Keratinocyte (primary cell): ENCODE data around the gene MALRD1. TPM values are rescaled to one million over a fixed set of nuclear protein-coding genes. Genes with fewer than 3 reads are reported as not detected.

Experiments
- DNase-seq: peaks from one replicate; pipeline ENCODE4 v3.0.0-alpha.2; 2011; ENCODE audit warnings: low read depth, missing footprints, low spot score
- FAIRE-seq: peaks from 2 replicates; lab custom pipeline; 2011; peaks lifted over from hg19 to GRCh38; lab: Jason Lieb, UNC
- H2AFZ ChIP-seq: 2 replicates; pipeline ENCODE4 v1.6.0; 2012; ENCODE audit warnings: low read length, control low read depth, inconsistent platforms; ENCODE audit not compliant: control insufficient read depth
- H3K27ac ChIP-seq: 2 replicates; pipeline ENCODE4 v1.5.1; 2011; ENCODE audit warnings: low read length; ENCODE audit not compliant: control insufficient read depth, insufficient read depth
- H3K27me3 ChIP-seq: 3 replicates; pipeline ENCODE4 v1.6.0; 2011; ENCODE audit warnings: low read length; ENCODE audit not compliant: control insufficient read depth, insufficient read depth; ENCODE audit errors: extremely low read depth
- H3K36me3 ChIP-seq, 2 experiments: 2 replicates in 1 of 2; 3 replicates in 1 of 2; pipeline ENCODE4 v1.5.1; 2011; ENCODE audit warnings: low read length in 2 of 2, mild to moderate bottlenecking in 1 of 2; ENCODE audit not compliant: control insufficient read depth in 2 of 2, insufficient read depth in 2 of 2; ENCODE audit errors: extremely low read depth in 1 of 2
- H3K4me1 ChIP-seq: 3 replicates; pipeline ENCODE4 v1.5.1; 2011; ENCODE audit warnings: low read length; ENCODE audit not compliant: control insufficient read depth, insufficient read depth; ENCODE audit errors: extremely low read depth
- H3K4me2 ChIP-seq: 3 replicates; pipeline ENCODE4 v1.6.0; 2011; ENCODE audit warnings: low read depth, low read length; ENCODE audit not compliant: control insufficient read depth, insufficient read depth; ENCODE audit errors: extremely low read depth
- H3K4me3 ChIP-seq, 3 experiments: fragments of 200-600 bp in 1 of 3; sonication (generic) in 1 of 3; 2 replicates in 2 of 3; 3 replicates in 1 of 3; pipeline ENCODE4 v1.5.1; 2011 to 2016; ENCODE audit warnings: low read length in 3 of 3, mild to moderate bottlenecking in 3 of 3, control low read depth in 2 of 3, inconsistent platforms in 1 of 3, low read depth in 1 of 3, mixed read lengths in 1 of 3, mixed run types in 1 of 3, moderate library complexity in 1 of 3; ENCODE audit not compliant: control insufficient read depth in 2 of 3, insufficient read depth in 2 of 3; ENCODE audit errors: extremely low read depth in 1 of 3
- H3K79me2 ChIP-seq: 2 replicates; pipeline ENCODE4 v1.6.0; 2012; ENCODE audit warnings: low read length; ENCODE audit not compliant: control insufficient read depth, insufficient read depth
- H3K9ac ChIP-seq: 3 replicates; pipeline ENCODE4 v1.6.0; 2011; ENCODE audit warnings: low read length; ENCODE audit not compliant: control insufficient read depth, insufficient read depth; ENCODE audit errors: extremely low read depth
- H3K9me1 ChIP-seq: 3 replicates; pipeline ENCODE4 v1.6.0; 2011; ENCODE audit warnings: low read length; ENCODE audit not compliant: control insufficient read depth, insufficient read depth; ENCODE audit errors: extremely low read depth
- H3K9me3 ChIP-seq: 2 replicates; pipeline ENCODE4 v1.5.1; 2012; ENCODE audit warnings: low read depth, low read length; ENCODE audit not compliant: control insufficient read depth
- H4K20me1 ChIP-seq: 3 replicates; pipeline ENCODE4 v1.6.0; 2011; ENCODE audit warnings: low read length; ENCODE audit not compliant: control insufficient read depth, insufficient read depth; ENCODE audit errors: extremely low read depth
- CTCF ChIP-seq, 3 experiments: IDR thresholded peaks in 1 of 3; conservative IDR thresholded peaks in 1 of 3; optimal IDR thresholded peaks in 1 of 3; 2 replicates in 2 of 3; 3 replicates in 1 of 3; pipeline versions ENCODE3 to v1.5.1; 2011; ENCODE audit warnings: low read length in 3 of 3, mild to moderate bottlenecking in 3 of 3, moderate library complexity in 2 of 3, control low read depth in 1 of 3, inconsistent platforms in 1 of 3; ENCODE audit not compliant: insufficient read depth in 2 of 3; ENCODE audit errors: extremely low read depth in 1 of 3
- EZH2 ChIP-seq: IDR thresholded peaks from one replicate; pipeline ENCODE4 v1.6.1; 2012; ENCODE audit warnings: inconsistent platforms, mild to moderate bottlenecking, low read length, moderate library complexity
- dilution Hi-C: fragments of 300-500 bp; cut with MboI; formaldehyde crosslinking; loops from one replicate; pipeline ENCODE4 v1.7.0; 2020; ENCODE audit warnings: low sequenced_read_pairs; ENCODE audit not compliant: extremely low pct_ligation_motif_present
- polyA plus RNA-seq, 5 experiments: library from polyadenylated mRNA; depleted of rRNA in 3 of 5; stranded (reverse) in 3 of 5; stranded (forward) in 1 of 5; unstranded in 1 of 5; fragments of >200 nt; gene quantifications; 1 replicate in 1 of 5; 2 replicates in 3 of 5; 3 replicates in 1 of 5; pipeline versions ENCODE4 v1.2.1 to v1.2.3, GENCODE V29; 2011 to 2012; ENCODE audit warnings: missing spikeins in 2 of 5, low read depth in 1 of 5, low replicate concordance in 1 of 5

MALRD1 gene
- polyA plus RNA-seq, 1 donor (not counting 4 experiments of a cell fraction or from before 2014, with no cell fraction given), result not detected

- no peak for FAIRE-seq
- Histone ChIP-seq H3K36me3 (no peaks in the 10 kb centered on the region), H3K4me2 (no peak overlapping the region), H3K9ac (no peak overlapping the region), H3K9me3 (no peaks in the 10 kb centered on the region), H2AFZ (no peak overlapping the region), H3K4me1 (no peaks in the 10 kb centered on the region), H3K4me3 (no peak overlapping the region), H3K27me3 (no peaks in the 10 kb centered on the region), H3K9me1 (no peaks in the 10 kb centered on the region), H3K79me2 (no peaks in the 10 kb centered on the region), H3K27ac (no peak overlapping the region), H4K20me1 (no peaks in the 10 kb centered on the region)
- no peak for DNase-seq
- TF ChIP-seq CTCF (optimal IDR thresholded peaks at IDR 0.05 in 1 of 3, IDR thresholded peaks at IDR 0.05 in 1 of 3, conservative IDR thresholded peaks at IDR 0.05 in 1 of 3; ENCODE audit: extremely low read depth in 1 of 3, insufficient read depth in 2 of 3, low read length in 3 of 3) (no peak), EZH2 (no peak)
- dilution Hi-C loops, result no loop called here
Observed at GRCh38 chr10:19549503-19549902, 500.9 kb downstream of the MALRD1 start.

DNA sequence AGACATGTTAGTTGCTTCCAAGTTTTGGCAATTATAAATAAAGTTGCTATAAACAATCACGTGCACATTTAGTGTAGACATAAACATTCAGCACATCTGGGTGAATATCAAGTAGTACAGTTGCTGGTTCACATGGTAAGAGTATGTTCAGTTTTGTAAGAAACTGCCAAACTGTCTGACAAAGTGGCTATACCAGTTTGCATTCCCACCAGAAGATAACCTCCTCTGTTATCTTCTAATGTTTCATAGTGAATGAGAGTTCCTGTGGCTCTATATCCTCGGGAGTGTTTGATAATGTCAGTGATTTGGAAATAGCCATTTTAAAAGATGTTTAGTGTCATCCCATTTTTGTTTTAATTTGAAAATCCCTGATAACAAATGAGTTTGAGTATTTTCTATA lies 508.1 kb downstream of the MALRD1 start:
- no peak for FAIRE-seq
- H3K4me3 ChIP-seq, result no peak overlapping the region

More for the DNA sequence above, 508.1 kb downstream of the MALRD1 start:
- no peaks in the 10 kb centered on the region for H3K9me1 ChIP-seq
- dilution Hi-C loops, result no loop called here
- H3K9ac ChIP-seq, result no peak overlapping the region
- TF ChIP-seq EZH2 (no peak), CTCF (optimal IDR thresholded peaks at IDR 0.05 in 1 of 3, IDR thresholded peaks at IDR 0.05 in 1 of 3, conservative IDR thresholded peaks at IDR 0.05 in 1 of 3; ENCODE audit: extremely low read depth in 1 of 3, insufficient read depth in 2 of 3, low read length in 3 of 3) (no peak)
- no peaks in the 10 kb centered on the region for H4K20me1 ChIP-seq
- H3K79me2 ChIP-seq, result no peaks in the 10 kb centered on the region
- no peak overlapping the region for H3K27ac ChIP-seq
- no peaks in the 10 kb centered on the region for H3K9me3 ChIP-seq
- no peaks in the 10 kb centered on the region for H3K27me3 ChIP-seq
- H3K4me2 ChIP-seq, result no peak overlapping the region
- no peak for DNase-seq
- H3K4me1 ChIP-seq, result no peaks in the 10 kb centered on the region
- H3K36me3 ChIP-seq, result no peaks in the 10 kb centered on the region
- H2AFZ ChIP-seq, result no peak overlapping the region
